Mesenchymal stem cell (in vitro differentiated cells and primary cell): ENCODE data around the gene SAA1.

ENCODE experiments used
- DNase-seq: peaks from one replicate; pipeline ENCODE4 v3.0.0-alpha.2; 2013
- H2AFZ ChIP-seq: one replicate; pipeline ENCODE4 v1.6.1; 2013; ENCODE audit warnings: low read depth, mild to moderate bottlenecking, control low read depth, inconsistent platforms, low read length, moderate library complexity
- H2AK5ac ChIP-seq: 2 replicates; pipeline ENCODE4 v1.6.1; 2013; ENCODE audit warnings: low read length, moderate library complexity, mild to moderate bottlenecking, inconsistent platforms; ENCODE audit not compliant: severe bottlenecking
- H2BK120ac ChIP-seq: one replicate; pipeline ENCODE4 v1.6.1; 2013; ENCODE audit warnings: low read depth, mild to moderate bottlenecking, inconsistent platforms, low read length, moderate library complexity
- H2BK12ac ChIP-seq, 2 experiments: one replicate each; pipeline ENCODE4 v1.6.1; 2013; ENCODE audit warnings: inconsistent platforms in 2 of 2, low read length in 2 of 2, mild to moderate bottlenecking in 2 of 2, moderate library complexity in 2 of 2, control low read depth in 1 of 2
- H2BK15ac ChIP-seq: one replicate; pipeline ENCODE4 v1.6.1; 2013; ENCODE audit warnings: mild to moderate bottlenecking, low read depth, inconsistent platforms; ENCODE audit not compliant: poor library complexity, severe bottlenecking
- H2BK5ac ChIP-seq: 2 replicates; pipeline ENCODE4 v1.6.1; 2013; ENCODE audit warnings: low read depth, mild to moderate bottlenecking, low read length, control low read depth, inconsistent platforms; ENCODE audit not compliant: poor library complexity, severe bottlenecking
- H3K14ac ChIP-seq, 2 experiments: one replicate each; pipeline ENCODE4 v1.6.1; 2013; ENCODE audit warnings: inconsistent platforms in 2 of 2, low read length in 2 of 2, control low read depth in 1 of 2, mild to moderate bottlenecking in 1 of 2, moderate library complexity in 1 of 2
- H3K18ac ChIP-seq, 2 experiments: one replicate each; pipeline ENCODE4 v1.6.1; 2013; ENCODE audit warnings: inconsistent platforms in 2 of 2, low read length in 2 of 2, control low read depth in 1 of 2, low read depth in 1 of 2, mild to moderate bottlenecking in 1 of 2
- H3K23ac ChIP-seq, 2 experiments: one replicate each; pipeline ENCODE4 v1.6.1; 2013; ENCODE audit warnings: inconsistent platforms in 2 of 2, low read length in 2 of 2, mild to moderate bottlenecking in 2 of 2, moderate library complexity in 2 of 2, control low read depth in 1 of 2
- H3K27ac ChIP-seq: 2 replicates; pipeline ENCODE4 v1.5.1; 2013; ENCODE audit warnings: mild to moderate bottlenecking, moderate library complexity, low read length, control low read depth, inconsistent platforms; ENCODE audit not compliant: poor library complexity, severe bottlenecking
- H3K27me3 ChIP-seq, 2 experiments: 2 replicates each; pipeline versions ENCODE4 v1.6.1 to v1.7.0; 2013; ENCODE audit warnings: low read length in 2 of 2, mild to moderate bottlenecking in 2 of 2, moderate library complexity in 2 of 2, control low read depth in 1 of 2, inconsistent platforms in 1 of 2; ENCODE audit not compliant: control insufficient read depth in 1 of 2, insufficient read depth in 1 of 2
- H3K36me3 ChIP-seq, 2 experiments: 2 replicates each; pipeline versions ENCODE4 v1.6.1 to v1.7.0; 2013; ENCODE audit warnings: low read length in 2 of 2, control low read depth in 1 of 2, inconsistent platforms in 1 of 2, low read depth in 1 of 2, mild to moderate bottlenecking in 1 of 2; ENCODE audit not compliant: insufficient read depth in 2 of 2, control insufficient read depth in 1 of 2
- H3K4ac ChIP-seq, 2 experiments: one replicate each; pipeline ENCODE4 v1.6.1; 2013; ENCODE audit warnings: inconsistent platforms in 2 of 2, low read length in 2 of 2, mild to moderate bottlenecking in 2 of 2, moderate library complexity in 2 of 2, control low read depth in 1 of 2, low read depth in 1 of 2
- H3K4me1 ChIP-seq: 2 replicates; pipeline ENCODE4 v1.6.1; 2013; ENCODE audit warnings: low read depth, low read length, control low read depth; ENCODE audit not compliant: control insufficient read depth, insufficient read depth
- H3K4me2 ChIP-seq: 2 replicates; pipeline ENCODE4 v1.6.1; 2013; ENCODE audit warnings: low read length, mild to moderate bottlenecking, inconsistent platforms; ENCODE audit not compliant: poor library complexity, severe bottlenecking
- H3K4me3 ChIP-seq, 2 experiments: 2 replicates each; pipeline versions ENCODE4 v1.5.1 to v1.7.0; 2013; ENCODE audit warnings: low read length in 2 of 2, mild to moderate bottlenecking in 2 of 2, control low read depth in 1 of 2, low read depth in 1 of 2; ENCODE audit not compliant: insufficient read depth in 1 of 2
- H3K79me1 ChIP-seq: replicated peaks from 2 replicates; pipeline ENCODE4 v1.6.1; 2013; ENCODE audit warnings: mild to moderate bottlenecking, control low read depth, low read length, inconsistent platforms; ENCODE audit not compliant: poor library complexity, severe bottlenecking
- H3K9ac ChIP-seq: 2 replicates; pipeline ENCODE4 v1.7.0; 2013; ENCODE audit warnings: mild to moderate bottlenecking, low read length, moderate library complexity
- H3K9me3 ChIP-seq: 2 replicates; pipeline ENCODE4 v1.7.0; 2013; ENCODE audit warnings: mild to moderate bottlenecking, low read length; ENCODE audit not compliant: control insufficient read depth
- H4K8ac ChIP-seq: one replicate; pipeline ENCODE4 v1.6.1; 2013; ENCODE audit warnings: inconsistent platforms, mild to moderate bottlenecking, low read length, moderate library complexity
- H4K91ac ChIP-seq: one replicate; pipeline ENCODE4 v1.6.1; 2013; ENCODE audit warnings: mild to moderate bottlenecking, low read length, inconsistent platforms
- WGBS: methylation state at CpG from one replicate; pipeline ENCODE4 v1.1.7; 2013; ENCODE audit warnings: mixed read lengths; 5-methylcytosine and 5-hydroxymethylcytosine counted together

Gene SAA1

GRCh38 chr11:18304745-18305144 is 38.7 kb downstream of the SAA1 start:
- H3K4me2 ChIP-seq, result no peak overlapping the region
- no peak overlapping the region for H2BK5ac ChIP-seq
- no peak overlapping the region for H3K9ac ChIP-seq
- no peak overlapping the region for H3K27ac ChIP-seq
- no peaks in the 10 kb centered on the region for H3K4me1 ChIP-seq
- H3K4ac ChIP-seq, result no peak overlapping the region
- no peak overlapping the region for H2AK5ac ChIP-seq
- no peak overlapping the region for H3K14ac ChIP-seq
- H2BK12ac ChIP-seq, result no peak overlapping the region
- H3K9me3 ChIP-seq, result no peaks in the 10 kb centered on the region
- peaks cover 5 to 84% of the 10 kb centered on the region in 2 experiments for H3K36me3 ChIP-seq
- no peak overlapping the region for H2BK120ac ChIP-seq
- no peak overlapping the region for H3K4me3 ChIP-seq
- H3K79me1 ChIP-seq, result peaks cover 7% of the 10 kb centered on the region
- no peak overlapping the region for H4K8ac ChIP-seq
- H3K27me3 ChIP-seq, result no peaks in the 10 kb centered on the region
- H3K23ac ChIP-seq, result no peak overlapping the region
- no peak overlapping the region for H3K18ac ChIP-seq
- H2AFZ ChIP-seq, result no peak overlapping the region
- H4K91ac ChIP-seq, result no peak overlapping the region
- no peak for DNase-seq
- no peak overlapping the region for H2BK15ac ChIP-seq

- Histone ChIP-seq H4K91ac (no peak overlapping the region), H3K27ac (no peak overlapping the region), H2BK15ac (no peak overlapping the region), H3K9ac (no peak overlapping the region), H4K8ac (no peak overlapping the region), H2AK5ac (no peak overlapping the region), H2AFZ (no peak overlapping the region), H3K4ac (no peak overlapping the region), H3K9me3 (no peaks in the 10 kb centered on the region), H3K27me3 (no peaks in the 10 kb centered on the region), H3K4me3 (no peak overlapping the region), H3K4me1 (no peaks in the 10 kb centered on the region), H2BK120ac (no peak overlapping the region), H3K14ac (no peak overlapping the region), H3K18ac (no peak overlapping the region), H3K79me1 (peaks cover 15% of the 10 kb centered on the region), H3K4me2 (no peak overlapping the region), H3K23ac (no peak overlapping the region), H2BK12ac (no peak overlapping the region), H3K36me3 (peaks cover 6 to 78% of the 10 kb centered on the region in 2 experiments), H2BK5ac (no peak overlapping the region)
- DNase-seq, result no peak
- WGBS, result 89% methylated on average over 1 of the region's 2 CpGs
Observed at GRCh38 chr11:18307461-18308139, 41.5 kb downstream of the SAA1 start.

GRCh38 chr11:18308242-18308641 is 42.2 kb downstream of the SAA1 start:
- no peak overlapping the region for H2AK5ac ChIP-seq

GRCh38 chr11:18309691-18310090 is 43.6 kb downstream of the SAA1 start:
- Histone ChIP-seq H2AFZ (no peak overlapping the region), H2AK5ac (no peak overlapping the region), H3K23ac (no peak overlapping the region), H3K9me3 (no peaks in the 10 kb centered on the region), H4K8ac (no peak overlapping the region), H3K4me2 (no peak overlapping the region), H3K27ac (no peak overlapping the region), H3K4ac (no peak overlapping the region), H3K4me1 (peaks cover 4% of the 10 kb centered on the region), H3K27me3 (no peaks in the 10 kb centered on the region), H3K9ac (no peak overlapping the region), H3K14ac (no peak overlapping the region), H2BK5ac (no peak overlapping the region), H3K79me1 (peaks cover 19% of the 10 kb centered on the region), H3K4me3 (no peak overlapping the region), H2BK12ac (no peak overlapping the region), H2BK120ac (no peak overlapping the region), H4K91ac (no peak overlapping the region), H3K18ac (no peak overlapping the region), H3K36me3 (peaks cover 5 to 62% of the 10 kb centered on the region in 2 experiments), H2BK15ac (no peak overlapping the region)
- WGBS, result 98% methylated on average over 5 of the region's 5 CpGs
- no peak for DNase-seq

More at GRCh38 chr11:18308242-18308641, 42.2 kb downstream of the SAA1 start:
- Histone ChIP-seq H2AFZ (no peak overlapping the region), H3K4me1 (no peaks in the 10 kb centered on the region), H3K27ac (no peak overlapping the region), H2BK12ac (no peak overlapping the region), H2BK5ac (no peak overlapping the region), H3K4me2 (no peak overlapping the region), H3K23ac (no peak overlapping the region), H2BK15ac (no peak overlapping the region), H3K27me3 (no peaks in the 10 kb centered on the region), H4K8ac (no peak overlapping the region), H3K79me1 (peaks cover 15% of the 10 kb centered on the region), H3K9ac (no peak overlapping the region), H3K4ac (no peak overlapping the region), H3K9me3 (no peaks in the 10 kb centered on the region), H3K36me3 (peaks cover 6 to 74% of the 10 kb centered on the region in 2 experiments), H3K4me3 (no peak overlapping the region), H3K14ac (no peak overlapping the region), H3K18ac (no peak overlapping the region), H4K91ac (no peak overlapping the region), H2BK120ac (no peak overlapping the region)
- no peak for DNase-seq
- 92% methylated on average over 2 of the region's 2 CpGs for WGBS
